CD4-positive, alpha-beta T cell treated with Interleukin-17A for 4 hours (primary cell): Measurements from ENCODE around the gene PARVB.

ENCODE experiments used
- DNase-seq: peaks from one replicate; pipeline ENCODE4 v3.0.0-alpha.2; 2020; ENCODE audit warnings: mixed read lengths

PARVB gene

GRCh38 chr22:44116331-44116730, 92.2 kb downstream of the PARVB start:
- no peak for DNase-seq

GRCh38 chr22:44116755-44117684, 92.9 kb downstream of the PARVB start:
- DNase-seq = no peak

GRCh38 chr22:44117746-44118145, 93.6 kb downstream of the PARVB start:
- DNase-seq = no peak

GRCh38 chr22:44118645-44119315, 94.7 kb downstream of the PARVB start:
- no peak for DNase-seq

GRCh38 chr22:44119669-44120313, 95.7 kb downstream of the PARVB start:
- no peak for DNase-seq

GRCh38 chr22:44120314-44120704, 96.2 kb downstream of the PARVB start:
- DNase-seq = no peak

- DNase-seq = no peak
Observed at GRCh38 chr22:44125421-44125820, 101.3 kb downstream of the PARVB start.

- DNase-seq = no peak
Observed at GRCh38 chr22:44126807-44127206, 102.7 kb downstream of the PARVB start.

- DNase-seq = no peak
Observed at GRCh38 chr22:44127356-44127755, 103.3 kb downstream of the PARVB start.

GRCh38 chr22:44128958-44129618, 105.0 kb downstream of the PARVB start:
- DNase-seq = no peak

- no peak for DNase-seq
Observed at GRCh38 chr22:44129619-44129976, 105.5 kb downstream of the PARVB start.

GRCh38 chr22:44130076-44130711, 106.1 kb downstream of the PARVB start:
- DNase-seq = no peak

GRCh38 chr22:44131412-44131811, 107.3 kb downstream of the PARVB start:
- no peak for DNase-seq

- DNase-seq = no peak
Observed at GRCh38 chr22:44131989-44132685, 108.0 kb downstream of the PARVB start.

- no peak for DNase-seq
Observed at GRCh38 chr22:44132724-44133123, 108.6 kb downstream of the PARVB start.

GRCh38 chr22:44133161-44133560, 109.1 kb downstream of the PARVB start:
- DNase-seq = no peak

- no peak for DNase-seq
Observed at GRCh38 chr22:44133901-44134571, 109.9 kb downstream of the PARVB start.

- no peak for DNase-seq
Observed at GRCh38 chr22:44136112-44136511, 112.0 kb downstream of the PARVB start.

- no peak for DNase-seq
Observed at GRCh38 chr22:44136786-44137185, 112.7 kb downstream of the PARVB start.

- DNase-seq = no peak
Observed at GRCh38 chr22:44137415-44137814, 113.3 kb downstream of the PARVB start.

- DNase-seq = no peak
Observed at GRCh38 chr22:44139773-44140172, 115.7 kb downstream of the PARVB start.
